Activated T-helper 1 cell treated with anti-CD3 and anti-CD28 coated beads, Interleukin-2, amount 50 U/mL, for 16 hours (primary cell): ENCODE results near the gene DACT3.

Source experiments
- DNase-seq, 2 donors: peaks; one replicate each; pipeline ENCODE4 v3.0.0-alpha.2; 2020; ENCODE audit warnings: low read depth in 1 of 2, low spot score in 1 of 2

DACT3 gene

DNA sequence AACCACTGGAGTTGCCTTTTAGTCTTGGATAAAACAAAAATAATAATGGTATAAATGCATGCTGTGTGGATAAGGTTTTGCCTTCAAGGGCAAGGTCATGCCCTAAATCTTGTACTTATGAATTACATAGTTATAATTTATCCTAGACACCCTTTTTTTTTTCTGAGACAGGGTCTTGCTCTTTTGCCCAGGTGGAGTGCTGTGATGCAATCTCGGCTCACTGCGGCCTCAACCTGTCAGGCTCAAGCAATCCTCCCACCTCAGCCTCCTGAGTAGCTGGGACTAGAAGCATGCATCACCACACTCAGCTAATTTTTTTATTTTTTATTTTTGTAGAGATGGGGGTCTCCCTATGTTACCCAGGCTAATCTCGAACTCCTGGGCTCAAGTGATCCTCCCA is 7.7 kb upstream of the DACT3 start:
- no peak for DNase-seq

DNA sequence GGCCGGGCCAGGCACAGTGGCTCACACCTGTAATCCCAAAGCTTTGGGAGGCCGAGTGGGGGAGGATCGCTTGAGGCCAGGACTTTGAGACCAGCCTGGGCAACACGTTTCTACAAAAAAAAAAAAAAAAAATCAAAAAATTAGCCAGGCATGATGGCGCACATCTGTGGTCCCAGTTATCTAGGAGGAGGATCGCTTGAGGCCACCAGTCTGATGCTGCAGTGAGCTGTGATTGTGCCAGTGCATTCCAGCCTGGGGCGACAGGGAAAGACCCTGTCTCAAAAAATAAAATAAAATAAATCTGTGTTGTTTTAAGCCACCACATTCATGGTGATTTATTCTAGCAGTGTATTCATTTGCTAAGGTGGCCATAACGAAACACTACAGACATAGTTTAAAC is 4.1 kb upstream of the DACT3 start:
- no peak for DNase-seq

GRCh38 chr19:46661735-46662592 is 982 bp upstream of the DACT3 start:
- peak; percentile 44 to 50 for DNase-seq

DNA sequence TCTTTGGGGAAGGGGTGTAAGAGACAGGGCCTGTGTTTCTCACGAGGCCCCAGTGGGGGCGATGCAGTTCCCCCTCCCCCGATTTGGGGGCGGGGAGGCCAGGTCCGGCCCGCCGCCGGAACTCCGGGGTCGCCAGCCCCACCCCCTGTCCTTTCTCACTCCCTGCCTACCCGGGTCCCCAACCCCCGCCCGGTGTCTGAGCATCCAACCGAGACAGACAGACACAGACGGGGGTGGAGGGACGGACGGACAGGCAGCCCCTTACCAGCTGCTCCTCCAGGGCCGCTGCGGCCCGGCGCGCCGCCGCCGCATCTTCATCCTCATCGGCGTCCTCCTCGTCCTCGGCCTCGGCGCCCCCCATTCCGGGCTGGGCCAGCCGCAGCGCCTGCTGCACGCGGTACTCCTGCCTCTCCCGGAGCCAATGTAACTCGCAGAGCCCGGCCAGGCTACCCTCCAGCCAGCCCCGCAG is 397 bp downstream of the DACT3 start:
- DNase-seq = no peak

- no peak for DNase-seq
Measured at GRCh38 chr19:46660008-46660517, 919 bp downstream of the DACT3 start.

DNA sequence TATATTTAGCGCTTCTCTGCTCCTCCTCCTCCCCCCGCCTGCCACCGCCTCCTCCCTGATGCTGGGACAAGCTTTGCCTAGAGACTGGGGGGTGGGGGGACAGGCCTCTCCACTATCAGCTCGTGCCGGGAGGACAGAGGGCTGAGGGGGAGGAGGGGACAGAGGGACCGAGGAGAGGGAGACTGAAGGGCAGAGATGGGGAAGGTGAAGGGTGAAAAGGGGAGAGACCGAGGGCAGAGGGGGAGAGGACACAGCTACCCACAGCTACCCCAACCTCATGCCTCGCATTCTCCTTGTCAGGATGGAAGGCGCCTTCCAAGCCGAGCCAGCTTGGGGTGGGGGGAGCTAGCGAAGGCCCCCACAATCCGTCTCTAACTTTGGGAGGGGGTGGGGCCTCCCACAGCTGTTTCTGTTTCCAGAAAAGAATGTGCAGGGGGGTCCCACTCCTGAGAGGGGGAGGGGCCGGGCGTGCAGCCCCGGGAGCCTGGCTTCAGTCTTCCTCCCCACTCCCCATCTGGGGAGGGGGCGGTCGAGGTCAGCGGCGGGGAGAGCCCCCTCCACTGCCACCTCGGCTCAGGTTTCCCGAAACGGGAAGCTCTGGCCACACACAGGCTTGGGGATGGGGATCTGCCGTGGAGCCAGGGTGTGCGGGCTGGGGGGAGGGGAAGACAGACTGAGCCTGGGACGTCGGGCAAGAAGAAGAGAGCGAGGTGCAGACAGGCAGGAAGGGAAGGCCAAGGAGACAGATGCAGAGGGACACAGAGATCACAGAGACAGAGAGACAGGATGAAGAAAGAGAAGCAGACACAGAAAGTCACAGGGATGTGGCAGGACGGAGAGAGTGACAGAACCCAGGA is 1.6 kb downstream of the DACT3 start:
- no peak for DNase-seq

DNA sequence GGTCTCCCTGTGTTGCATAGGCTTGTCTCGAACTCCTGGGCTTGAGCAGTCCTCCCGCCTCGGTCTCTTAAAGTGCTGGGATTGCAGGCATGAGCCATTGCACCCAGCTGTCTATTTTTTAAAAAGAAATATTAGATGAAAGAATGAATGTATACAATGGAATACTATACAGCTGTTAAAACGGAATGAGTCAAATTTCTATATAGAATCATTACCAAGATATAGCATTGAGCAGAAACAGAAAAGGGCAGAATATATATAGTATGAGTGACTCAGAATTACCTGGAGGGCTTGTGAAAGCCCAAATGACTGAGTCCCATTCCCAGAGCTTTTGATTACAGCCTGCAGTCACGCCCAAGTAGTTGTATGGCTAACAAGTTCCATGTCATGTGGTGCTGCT is 4.4 kb downstream of the DACT3 start:
- no peak for DNase-seq

- DNase-seq = no peak
Measured at GRCh38 chr19:46654621-46655152, 6.3 kb downstream of the DACT3 start.

DNA sequence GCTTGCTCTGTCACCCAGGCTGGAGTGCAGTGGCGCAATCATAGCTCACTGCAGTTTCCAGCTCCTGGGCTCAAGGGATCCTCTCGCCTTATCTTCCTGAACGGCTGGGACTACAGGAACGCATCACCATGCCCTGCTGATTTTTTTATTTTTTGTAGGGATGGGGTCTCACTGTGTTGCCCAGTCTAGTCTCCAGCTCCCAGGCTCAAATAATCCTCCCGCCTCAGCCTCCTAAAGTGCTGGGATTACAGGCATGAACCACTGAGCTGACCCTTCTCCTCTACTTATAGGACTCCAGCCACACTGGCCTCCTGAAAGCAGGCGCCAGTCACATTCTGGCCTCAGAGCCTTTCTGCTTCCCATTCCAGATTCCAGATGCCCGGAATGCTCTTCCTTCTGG is 10.5 kb downstream of the DACT3 start:
- DNase-seq = no peak

DNA sequence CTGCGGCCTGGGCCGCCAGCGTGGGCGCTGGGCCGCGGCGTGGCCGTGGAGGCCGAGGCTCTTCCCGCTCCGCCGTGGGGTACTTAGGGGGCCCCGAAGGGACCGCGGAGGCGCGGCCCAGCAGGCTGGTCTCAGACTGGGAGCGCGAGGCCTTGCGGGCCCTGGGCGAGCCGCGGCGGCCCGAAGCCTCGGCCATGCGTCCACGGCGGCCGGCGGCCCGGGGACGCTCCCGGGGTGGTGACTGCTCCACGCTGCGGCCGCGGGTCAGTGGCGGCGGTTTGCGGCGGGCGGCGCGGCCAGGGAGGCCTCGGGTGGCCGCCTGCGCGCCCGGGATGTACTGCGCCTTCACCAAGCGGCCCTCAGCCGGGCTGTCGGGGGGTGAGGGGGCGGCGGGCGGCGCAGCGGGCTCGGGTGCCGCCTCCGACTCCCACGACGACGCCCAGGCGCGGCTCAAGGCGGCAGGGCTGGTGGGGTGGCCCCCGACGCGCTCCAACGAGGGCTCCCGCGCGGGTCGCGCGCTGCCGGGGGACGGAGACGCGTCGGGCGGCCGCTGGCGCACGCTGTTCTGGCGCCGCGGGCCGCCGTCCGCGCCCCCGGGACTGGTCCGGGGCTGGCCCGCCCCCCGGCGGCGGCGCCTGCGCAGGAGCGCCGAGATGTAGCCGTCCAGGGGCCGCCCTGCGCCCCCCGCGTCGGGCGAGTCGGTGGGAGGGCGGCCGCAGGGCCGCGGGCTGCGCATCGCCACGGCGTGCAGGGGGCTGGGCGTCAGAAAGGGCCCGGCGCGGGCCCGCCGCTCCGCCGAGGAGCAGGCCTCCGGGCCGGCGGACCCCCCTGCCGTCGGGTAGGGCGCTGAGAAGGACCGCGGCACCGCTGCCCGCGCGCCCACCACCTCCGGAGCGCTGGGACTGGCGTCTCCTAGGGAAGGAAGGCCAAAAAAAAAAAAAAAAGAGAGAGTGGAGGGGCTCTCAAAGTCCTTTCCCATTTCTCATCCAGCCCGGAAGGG is 11.7 kb downstream of the DACT3 start:
- DNase-seq = no peak

DNA sequence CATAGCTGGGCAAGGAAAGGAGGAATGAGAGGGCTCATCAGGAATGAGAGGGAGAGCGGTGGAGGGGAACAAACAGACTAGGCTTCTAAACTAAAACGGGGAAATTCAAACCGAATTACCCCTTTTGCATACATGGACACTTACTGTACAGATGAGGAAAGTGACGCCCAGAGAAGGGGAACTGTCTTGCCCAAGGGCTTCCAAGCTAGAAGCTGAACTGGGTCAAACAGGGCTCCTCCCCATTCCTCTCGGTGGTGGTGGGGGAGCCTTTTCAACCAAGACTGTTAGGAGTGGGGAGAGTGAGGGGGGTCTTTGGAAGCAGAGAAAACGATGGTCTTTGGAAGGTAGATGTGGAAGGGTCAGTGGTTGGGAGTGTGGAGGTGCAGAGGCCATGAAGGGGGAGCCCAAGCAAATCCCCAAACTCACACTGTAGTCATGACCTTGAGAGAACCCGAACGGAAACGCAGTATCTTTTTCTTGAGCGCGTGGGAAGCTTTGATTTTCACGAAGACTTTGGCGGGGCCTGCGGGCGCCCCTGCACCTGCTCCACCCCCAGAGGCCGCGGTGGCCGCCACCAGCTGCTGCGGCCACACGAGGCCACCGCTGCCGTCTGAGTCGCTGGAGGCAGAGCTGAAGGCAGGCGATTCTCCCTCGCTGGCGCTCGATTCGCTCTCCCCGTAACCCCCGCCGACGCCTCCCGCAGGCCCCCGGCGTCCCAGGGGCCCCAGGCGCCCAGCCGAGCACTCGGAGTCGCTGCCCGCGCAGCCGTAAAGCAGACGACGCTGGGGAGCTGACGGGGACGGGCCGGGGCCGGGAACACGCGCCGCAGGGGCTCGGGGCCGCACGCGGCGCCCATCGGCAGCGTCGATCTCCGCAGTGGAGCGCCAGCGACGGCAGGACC is 12.7 kb downstream of the DACT3 start:
- no peak for DNase-seq

DNA sequence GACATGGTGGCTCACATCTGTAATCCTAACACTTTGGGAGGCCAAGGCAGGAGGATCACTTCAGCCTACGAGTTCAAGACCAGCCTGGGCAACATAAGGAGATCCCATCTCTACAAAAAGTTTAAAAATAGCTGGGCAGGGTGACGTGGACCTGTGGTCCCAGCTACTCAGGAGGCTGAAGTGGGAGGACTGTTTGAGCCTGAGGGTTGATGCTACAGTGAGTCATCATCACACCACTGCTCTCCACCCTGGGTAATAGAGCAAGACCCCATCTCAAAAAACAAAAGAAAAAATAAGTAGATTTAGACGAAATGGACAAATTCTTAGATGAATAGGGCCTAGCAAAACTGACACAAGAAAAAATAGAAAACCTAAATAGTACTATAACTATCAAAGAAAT is 14.6 kb downstream of the DACT3 start:
- no peak for DNase-seq

DNA sequence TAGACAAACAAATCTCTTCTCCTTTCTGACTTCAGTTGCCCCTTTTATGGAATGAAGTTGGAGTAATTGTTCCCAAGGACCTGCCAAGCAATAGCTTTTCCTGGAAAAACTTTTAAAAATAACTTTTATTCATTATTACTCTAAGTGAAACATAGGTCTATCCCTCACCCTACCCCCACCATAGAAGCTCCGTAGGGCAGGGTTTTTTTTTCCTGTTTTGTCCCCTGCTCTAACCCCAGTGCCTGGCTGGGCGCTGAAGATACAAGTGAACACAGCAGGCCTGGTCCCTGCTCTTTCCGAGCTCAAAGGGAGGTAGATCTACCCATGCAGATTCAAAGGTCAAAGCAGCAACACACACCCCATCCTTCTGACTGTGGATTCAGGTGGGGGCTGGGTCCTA is 16.3 kb downstream of the DACT3 start:
- DNase-seq = no peak

GRCh38 chr19:46640656-46641055 is 20.3 kb downstream of the DACT3 start:
- no peak for DNase-seq

DNA sequence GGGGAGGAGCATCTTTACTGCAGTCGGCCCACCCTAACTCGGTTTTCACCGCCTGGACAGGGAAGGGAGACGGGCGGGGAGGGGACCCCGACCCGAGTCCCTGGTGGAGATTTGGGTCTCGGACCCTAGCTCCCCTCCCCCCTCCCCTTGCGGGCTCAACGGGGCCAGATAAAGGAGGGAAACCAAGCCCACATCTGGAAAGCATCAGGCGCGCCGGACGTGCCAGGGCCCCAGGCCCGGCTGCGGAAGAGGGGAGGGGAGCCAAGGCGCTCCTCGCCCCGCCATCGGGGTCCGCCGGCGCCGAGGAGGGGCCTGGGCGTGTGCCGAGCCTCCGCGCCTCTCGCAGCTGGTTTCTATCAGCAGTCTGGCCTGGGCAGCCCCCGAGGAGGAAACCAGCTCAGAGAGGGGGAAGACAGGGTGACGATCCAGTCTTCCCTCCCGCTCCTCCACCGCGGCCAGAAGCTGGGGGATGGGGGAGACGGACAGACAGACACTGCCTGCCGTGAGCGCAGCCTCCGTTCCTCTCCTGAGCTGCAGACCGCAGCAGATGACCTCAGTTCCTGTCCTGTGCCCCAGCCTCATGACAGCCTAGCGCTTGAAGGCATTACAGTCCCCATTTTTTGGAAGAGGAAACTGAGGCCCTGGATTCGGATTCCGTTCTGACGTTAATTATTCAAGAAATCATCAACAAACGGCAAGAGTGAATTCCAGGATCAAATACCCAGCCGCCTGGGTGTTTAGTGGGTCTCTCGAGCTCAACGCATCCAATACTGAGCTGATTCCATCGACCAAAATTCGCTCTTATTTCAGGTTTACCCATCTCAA is 21.4 kb downstream of the DACT3 start:
- no peak for DNase-seq

GRCh38 chr19:46637224-46637623 is 23.8 kb downstream of the DACT3 start:
- no peak for DNase-seq

- no peak for DNase-seq
Measured at GRCh38 chr19:46635920-46636761, 24.8 kb downstream of the DACT3 start, which contains the start of gene GNG8. GNG8 (minus strand) TSS chr19:46636202; CDS start chr19:46634682, 1,520 bp downstream.
